Liver (tissue), 9 donors: ENCODE results near the gene ADCY2. TPM values are rescaled to one million over a fixed set of nuclear protein-coding genes. Genes with fewer than 3 reads are reported as not detected.

Experiments
- DNase-seq: peaks from one replicate; pipeline ENCODE4 v3.0.0-alpha.2; 2017; ENCODE audit warnings: low spot score
- H3K27ac ChIP-seq, 2 donors: one replicate each; pipeline ENCODE4 v1.7.0; 2013; ENCODE audit warnings: inconsistent platforms in 2 of 2, low read length in 2 of 2, control low read depth in 1 of 2, low read depth in 1 of 2, mild to moderate bottlenecking in 1 of 2
- H3K27me3 ChIP-seq, 4 donors: one replicate each; pipeline versions ENCODE4 v1.6.1 to v1.7.0; 2013; ENCODE audit warnings: low read length in 3 of 4, inconsistent platforms in 1 of 4, mild to moderate bottlenecking in 1 of 4, moderate library complexity in 1 of 4; ENCODE audit not compliant: control insufficient read depth in 4 of 4, insufficient read depth in 4 of 4
- H3K36me3 ChIP-seq, 4 donors: one replicate each; pipeline versions ENCODE4 v1.6.1 to v1.7.0; 2013; ENCODE audit warnings: low read length in 3 of 4, mild to moderate bottlenecking in 3 of 4, low read depth in 1 of 4, moderate library complexity in 1 of 4; ENCODE audit not compliant: control insufficient read depth in 4 of 4, insufficient read depth in 3 of 4
- H3K4me1 ChIP-seq, 4 donors: one replicate each; pipeline versions ENCODE4 v1.6.1 to v1.7.0; 2013; ENCODE audit warnings: low read length in 3 of 4, mild to moderate bottlenecking in 3 of 4, moderate library complexity in 1 of 4; ENCODE audit not compliant: control insufficient read depth in 4 of 4, insufficient read depth in 4 of 4
- H3K4me3 ChIP-seq, 3 donors: one replicate each; pipeline versions ENCODE4 v1.6.1 to v1.7.0; 2013; ENCODE audit warnings: low read length in 3 of 3, control low read depth in 1 of 3, low read depth in 1 of 3, mild to moderate bottlenecking in 1 of 3
- H3K9ac ChIP-seq, 2 donors: one replicate each; pipeline ENCODE4 v1.7.0; 2013; ENCODE audit warnings: low read length in 2 of 2, mild to moderate bottlenecking in 2 of 2, moderate library complexity in 2 of 2, control low read depth in 1 of 2, low read depth in 1 of 2
- H3K9me3 ChIP-seq, 4 donors: one replicate each; pipeline versions ENCODE4 v1.6.1 to v1.7.0; 2013; ENCODE audit warnings: low read length in 3 of 4; ENCODE audit not compliant: control insufficient read depth in 4 of 4
- ATF3 ChIP-seq: IDR thresholded peaks from 2 replicates; pipeline ENCODE4 v1.6.1; 2016; ENCODE audit warnings: antibody characterized with exemption
- EGR1 ChIP-seq, 2 donors: IDR thresholded peaks; 2 replicates each; pipeline ENCODE4 v1.6.1; 2016 to 2018; ENCODE audit warnings: antibody characterized with exemption in 2 of 2, low read depth in 2 of 2
- FOXA1 ChIP-seq: IDR thresholded peaks from 2 replicates; pipeline ENCODE4 v1.6.1; 2016; ENCODE audit warnings: antibody characterized with exemption
- FOXA2 ChIP-seq: IDR thresholded peaks from 2 replicates; pipeline ENCODE4 v1.6.1; 2016; ENCODE audit warnings: antibody characterized with exemption
- GABPA ChIP-seq, 2 donors: IDR thresholded peaks in 1 of 2; conservative IDR thresholded peaks in 1 of 2; 2 replicates each; pipeline ENCODE4 v1.6.1; 2016; ENCODE audit warnings: antibody characterized with exemption in 2 of 2, mild to moderate bottlenecking in 1 of 2, moderate library complexity in 1 of 2
- HNF4A ChIP-seq, 2 donors: conservative IDR thresholded peaks; 2 replicates each; pipeline ENCODE4 v1.6.1; 2016; ENCODE audit warnings: antibody characterized with exemption in 2 of 2, mild to moderate bottlenecking in 2 of 2
- HNF4G ChIP-seq: IDR thresholded peaks from 2 replicates; pipeline ENCODE4 v1.6.1; 2016; ENCODE audit warnings: antibody characterized with exemption
- JUND ChIP-seq, 2 donors: IDR thresholded peaks; 2 replicates each; pipeline ENCODE4 v1.6.1; 2016; ENCODE audit warnings: antibody characterized with exemption in 2 of 2
- MAX ChIP-seq: IDR thresholded peaks from 2 replicates; pipeline ENCODE4 v1.6.1; 2016; ENCODE audit warnings: antibody characterized with exemption
- NR2F2 ChIP-seq: IDR thresholded peaks from 2 replicates; pipeline ENCODE4 v1.6.1; 2016; ENCODE audit warnings: antibody characterized with exemption
- RAD21 ChIP-seq, 2 donors: IDR thresholded peaks; 2 replicates each; pipeline ENCODE4 v1.6.1; 2016; ENCODE audit warnings: antibody characterized with exemption in 2 of 2, mild to moderate bottlenecking in 2 of 2
- RXRA ChIP-seq, 2 donors: IDR thresholded peaks; 2 replicates each; pipeline ENCODE4 v1.6.1; 2017 to 2018; ENCODE audit warnings: antibody characterized with exemption in 2 of 2, mild to moderate bottlenecking in 1 of 2
- SP1 ChIP-seq: IDR thresholded peaks from 2 replicates; pipeline ENCODE4 v1.6.1; 2018; ENCODE audit warnings: antibody characterized with exemption, mild to moderate bottlenecking
- TAF1 ChIP-seq: conservative IDR thresholded peaks from 2 replicates; pipeline ENCODE4 v1.6.1; 2016; ENCODE audit warnings: antibody characterized with exemption, mild to moderate bottlenecking
- YY1 ChIP-seq: IDR thresholded peaks from 2 replicates; pipeline ENCODE4 v1.6.1; 2016; ENCODE audit warnings: antibody characterized with exemption, mild to moderate bottlenecking
- WGBS: extraction: QIAGEN DNeasy Blood & Tissue Kit; methylation state at CpG from one replicate; pipeline ENCODE4 v1.1.7; 2013; 5-methylcytosine and 5-hydroxymethylcytosine counted together
- polyA plus RNA-seq, 2 donors: library from polyadenylated mRNA; stranded (reverse) in 1 of 2; unstranded in 1 of 2; fragments of 200-250 nt in 1 of 2; fragments of >200 nt in 1 of 2; fragmentation: Nextera tagmentation in 1 of 2; extraction: Ambion mirVana in 1 of 2; gene quantifications; one replicate each; pipeline versions ENCODE4 v1.2.1 to v1.2.3, GENCODE V29; 2013 to 2015
- total RNA-seq, 2 donors: library from RNA; depleted of rRNA; stranded (reverse); fragments of >200 nt; gene quantifications; one replicate each; pipeline ENCODE4 v1.2.3, GENCODE V29; 2014
- TF ChIP-seq, protein P1 (sequence below): IDR thresholded peaks from 2 replicates; pipeline ENCODE4 v1.6.1; 2016; ENCODE audit warnings: antibody characterized with exemption, mild to moderate bottlenecking
- TF ChIP-seq, protein P2 (sequence below): IDR thresholded peaks from 2 replicates; pipeline ENCODE4 v1.6.1; 2016; ENCODE audit warnings: antibody characterized with exemption
- TF ChIP-seq, protein P3 (sequence below): fragments of 150-350 bp; IDR thresholded peaks from 2 replicates; pipeline ENCODE4 v1.5.1; 2017; ENCODE audit warnings: improper control_type of control experiment, low read depth, low read length; ENCODE audit not compliant: missing input control
- donor health status: healthy.
- donor health status: healthy.
- donor health status: healthy.
- donor health status: healthy.
- donor health status: healthy.

The ADCY2 gene
- total and polyA plus RNA-seq, 4 donors: not detected

DNA sequence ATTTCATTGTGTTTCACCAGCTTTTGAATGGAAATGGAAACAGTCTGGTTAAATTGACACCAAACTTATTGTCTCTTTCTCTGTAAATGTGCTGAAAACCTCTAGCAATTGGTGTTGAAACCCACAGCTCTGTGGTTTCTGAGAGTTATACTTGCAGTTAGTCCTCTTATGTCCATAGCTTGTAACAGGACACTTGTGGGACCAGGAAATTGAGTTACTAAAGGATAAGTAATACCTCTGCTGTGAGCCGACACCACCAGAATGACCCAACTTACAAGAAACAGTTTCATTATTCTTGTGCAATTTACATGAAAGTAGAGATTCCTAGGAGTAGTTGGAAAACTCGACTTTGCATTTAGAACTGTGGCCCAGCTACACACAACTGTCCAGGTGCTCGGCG, 263.5 kb downstream of the ADCY2 start:
- Histone ChIP-seq H3K9ac (no peak overlapping the region), H3K9me3 (no peaks in the 10 kb centered on the region), H3K4me1 (no peaks in the 10 kb centered on the region), H3K36me3 (no peaks in the 10 kb centered on the region), H3K27me3 (no peaks in the 10 kb centered on the region), H3K4me3 (no peak overlapping the region), H3K27ac (no peak overlapping the region)
- 72% methylated on average over 4 of the region's 4 CpGs for WGBS
- no peak for TF ChIP-seq FOXA1
- no peak for TF ChIP-seq MAX
- no peak for TF ChIP-seq JUND (IDR thresholded peaks at IDR 0.05)
- TF ChIP-seq, protein P1, sequence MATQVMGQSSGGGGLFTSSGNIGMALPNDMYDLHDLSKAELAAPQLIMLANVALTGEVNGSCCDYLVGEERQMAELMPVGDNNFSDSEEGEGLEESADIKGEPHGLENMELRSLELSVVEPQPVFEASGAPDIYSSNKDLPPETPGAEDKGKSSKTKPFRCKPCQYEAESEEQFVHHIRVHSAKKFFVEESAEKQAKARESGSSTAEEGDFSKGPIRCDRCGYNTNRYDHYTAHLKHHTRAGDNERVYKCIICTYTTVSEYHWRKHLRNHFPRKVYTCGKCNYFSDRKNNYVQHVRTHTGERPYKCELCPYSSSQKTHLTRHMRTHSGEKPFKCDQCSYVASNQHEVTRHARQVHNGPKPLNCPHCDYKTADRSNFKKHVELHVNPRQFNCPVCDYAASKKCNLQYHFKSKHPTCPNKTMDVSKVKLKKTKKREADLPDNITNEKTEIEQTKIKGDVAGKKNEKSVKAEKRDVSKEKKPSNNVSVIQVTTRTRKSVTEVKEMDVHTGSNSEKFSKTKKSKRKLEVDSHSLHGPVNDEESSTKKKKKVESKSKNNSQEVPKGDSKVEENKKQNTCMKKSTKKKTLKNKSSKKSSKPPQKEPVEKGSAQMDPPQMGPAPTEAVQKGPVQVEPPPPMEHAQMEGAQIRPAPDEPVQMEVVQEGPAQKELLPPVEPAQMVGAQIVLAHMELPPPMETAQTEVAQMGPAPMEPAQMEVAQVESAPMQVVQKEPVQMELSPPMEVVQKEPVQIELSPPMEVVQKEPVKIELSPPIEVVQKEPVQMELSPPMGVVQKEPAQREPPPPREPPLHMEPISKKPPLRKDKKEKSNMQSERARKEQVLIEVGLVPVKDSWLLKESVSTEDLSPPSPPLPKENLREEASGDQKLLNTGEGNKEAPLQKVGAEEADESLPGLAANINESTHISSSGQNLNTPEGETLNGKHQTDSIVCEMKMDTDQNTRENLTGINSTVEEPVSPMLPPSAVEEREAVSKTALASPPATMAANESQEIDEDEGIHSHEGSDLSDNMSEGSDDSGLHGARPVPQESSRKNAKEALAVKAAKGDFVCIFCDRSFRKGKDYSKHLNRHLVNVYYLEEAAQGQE: no peak
- TF ChIP-seq NR2F2: no peak
- TF ChIP-seq HNF4A (conservative IDR thresholded peaks at IDR 0.05): no peak
- no peak for TF ChIP-seq HNF4G
- no peak for TF ChIP-seq GABPA (IDR thresholded peaks at IDR 0.05 in 1 of 2, conservative IDR thresholded peaks at IDR 0.05 in 1 of 2)
- no peak for TF ChIP-seq EGR1 (IDR thresholded peaks at IDR 0.05; ENCODE audit: low read depth in 2 of 2)
- no peak for TF ChIP-seq ATF3
- TF ChIP-seq, protein P2, sequence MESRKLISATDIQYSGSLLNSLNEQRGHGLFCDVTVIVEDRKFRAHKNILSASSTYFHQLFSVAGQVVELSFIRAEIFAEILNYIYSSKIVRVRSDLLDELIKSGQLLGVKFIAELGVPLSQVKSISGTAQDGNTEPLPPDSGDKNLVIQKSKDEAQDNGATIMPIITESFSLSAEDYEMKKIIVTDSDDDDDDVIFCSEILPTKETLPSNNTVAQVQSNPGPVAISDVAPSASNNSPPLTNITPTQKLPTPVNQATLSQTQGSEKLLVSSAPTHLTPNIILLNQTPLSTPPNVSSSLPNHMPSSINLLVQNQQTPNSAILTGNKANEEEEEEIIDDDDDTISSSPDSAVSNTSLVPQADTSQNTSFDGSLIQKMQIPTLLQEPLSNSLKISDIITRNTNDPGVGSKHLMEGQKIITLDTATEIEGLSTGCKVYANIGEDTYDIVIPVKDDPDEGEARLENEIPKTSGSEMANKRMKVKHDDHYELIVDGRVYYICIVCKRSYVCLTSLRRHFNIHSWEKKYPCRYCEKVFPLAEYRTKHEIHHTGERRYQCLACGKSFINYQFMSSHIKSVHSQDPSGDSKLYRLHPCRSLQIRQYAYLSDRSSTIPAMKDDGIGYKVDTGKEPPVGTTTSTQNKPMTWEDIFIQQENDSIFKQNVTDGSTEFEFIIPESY: no peak
- TF ChIP-seq, protein P3, sequence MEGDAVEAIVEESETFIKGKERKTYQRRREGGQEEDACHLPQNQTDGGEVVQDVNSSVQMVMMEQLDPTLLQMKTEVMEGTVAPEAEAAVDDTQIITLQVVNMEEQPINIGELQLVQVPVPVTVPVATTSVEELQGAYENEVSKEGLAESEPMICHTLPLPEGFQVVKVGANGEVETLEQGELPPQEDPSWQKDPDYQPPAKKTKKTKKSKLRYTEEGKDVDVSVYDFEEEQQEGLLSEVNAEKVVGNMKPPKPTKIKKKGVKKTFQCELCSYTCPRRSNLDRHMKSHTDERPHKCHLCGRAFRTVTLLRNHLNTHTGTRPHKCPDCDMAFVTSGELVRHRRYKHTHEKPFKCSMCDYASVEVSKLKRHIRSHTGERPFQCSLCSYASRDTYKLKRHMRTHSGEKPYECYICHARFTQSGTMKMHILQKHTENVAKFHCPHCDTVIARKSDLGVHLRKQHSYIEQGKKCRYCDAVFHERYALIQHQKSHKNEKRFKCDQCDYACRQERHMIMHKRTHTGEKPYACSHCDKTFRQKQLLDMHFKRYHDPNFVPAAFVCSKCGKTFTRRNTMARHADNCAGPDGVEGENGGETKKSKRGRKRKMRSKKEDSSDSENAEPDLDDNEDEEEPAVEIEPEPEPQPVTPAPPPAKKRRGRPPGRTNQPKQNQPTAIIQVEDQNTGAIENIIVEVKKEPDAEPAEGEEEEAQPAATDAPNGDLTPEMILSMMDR: no peak
- TF ChIP-seq RXRA (IDR thresholded peaks at IDR 0.05): no peak
- no peak for TF ChIP-seq TAF1
- no peak for TF ChIP-seq YY1
- no peak for TF ChIP-seq RAD21 (IDR thresholded peaks at IDR 0.05)
- TF ChIP-seq FOXA2: no peak
- no peak for TF ChIP-seq SP1
- DNase-seq: no peak
